GM12878 (cell line): ENCODE measurements around the gene PLET1. TPM values are rescaled to one million over a fixed set of nuclear protein-coding genes. Genes with fewer than 3 reads are reported as not detected.

ENCODE experiments used
- ATAC-seq: fragments of 200-7000 bp; cut with Tn5 transposase; 3 replicates; pipeline ENCODE4 v1.9.1; 2020; ENCODE audit warnings: mild to moderate bottlenecking, moderate library complexity
- BruUV-seq: library from RNA; stranded (reverse); fragments of 400-500 nt; replicated peaks from 2 replicates; lab custom pipeline; 2021; lab: Mats Ljungman, UMichigan
- CTCF ChIA-PET: fragments of 300-600 bp; sonication (Branson Sonifier 250); formaldehyde crosslinking; extraction: SDS; loops from one replicate; lab custom pipeline; 2021; ENCODE audit warnings: inconsistent platforms; lab: Yijun Ruan, JAX
- POLR2A ChIA-PET: fragments of 350-600 bp; formaldehyde crosslinking; extraction: SDS; loops from one replicate; lab custom pipeline; 2021; ENCODE audit warnings: inconsistent platforms; lab: Charles Lee
- RAD21 ChIA-PET: fragments of 300-600 bp; sonication (Branson Sonifier 250); formaldehyde crosslinking; loops from one replicate; lab custom pipeline; 2023; ENCODE audit warnings: antibody characterized with exemption; ENCODE audit not compliant: unreplicated experiment; lab: Charles Lee
- SMC1A ChIA-PET: fragments of 300-600 bp; sonication (Branson Sonifier 250); formaldehyde crosslinking; loops from one replicate; lab custom pipeline; 2023; ENCODE audit not compliant: unreplicated experiment, uncharacterized antibody; lab: Charles Lee
- DNase-seq: peaks from one replicate; pipeline ENCODE4 v3.0.0-alpha.2; 2011; ENCODE audit warnings: low read depth, low spot score
- FAIRE-seq: peaks from 3 replicates; lab custom pipeline; 2011; peaks lifted over from hg19 to GRCh38; lab: Jason Lieb, UNC
- H2AFZ ChIP-seq: 2 replicates; pipeline ENCODE4 v1.6.0; 2011; ENCODE audit warnings: low read depth, low read length, control low read depth; ENCODE audit not compliant: control insufficient read depth
- H3K27ac ChIP-seq: 2 replicates; pipeline ENCODE4 v1.5.1; 2011; ENCODE audit warnings: control low read depth; ENCODE audit not compliant: control insufficient read depth, insufficient read depth
- H3K27me3 ChIP-seq, 2 experiments: replicated peaks in 1 of 2; 2 replicates each; pipeline versions ENCODE4 v1.6.0 to v1.6.1; 2011; ENCODE audit warnings: low read length in 1 of 2; ENCODE audit not compliant: control insufficient read depth in 2 of 2, insufficient read depth in 2 of 2
- H3K36me3 ChIP-seq, 2 experiments: 2 replicates each; pipeline ENCODE4 v1.5.1; 2011; ENCODE audit warnings: low read length in 1 of 2; ENCODE audit not compliant: control insufficient read depth in 2 of 2, insufficient read depth in 2 of 2
- H3K4me1 ChIP-seq: 2 replicates; pipeline ENCODE4 v1.6.1; 2011; ENCODE audit warnings: mild to moderate bottlenecking, low read length, moderate library complexity, mixed read lengths; ENCODE audit not compliant: control insufficient read depth, insufficient read depth
- H3K4me2 ChIP-seq: 2 replicates; pipeline ENCODE4 v1.6.0; 2011; ENCODE audit warnings: control low read depth; ENCODE audit not compliant: control insufficient read depth, insufficient read depth
- H3K4me3 ChIP-seq: fragments of 200-600 bp; sonication (generic); 2 replicates; pipeline ENCODE4 v1.5.1; 2016
- H3K79me2 ChIP-seq: 2 replicates; pipeline ENCODE4 v1.6.0; 2011; ENCODE audit warnings: low read length; ENCODE audit not compliant: control insufficient read depth, insufficient read depth
- H3K9ac ChIP-seq: 2 replicates; pipeline ENCODE4 v1.8.0; 2011; ENCODE audit warnings: low read length, control low read depth, mixed read lengths; ENCODE audit not compliant: control insufficient read depth, insufficient read depth
- H3K9me3 ChIP-seq: replicated peaks from 3 replicates; pipeline ENCODE4 v1.5.1; 2011; ENCODE audit warnings: mild to moderate bottlenecking, low read length; ENCODE audit not compliant: control insufficient read depth, insufficient read depth
- H4K20me1 ChIP-seq: 2 replicates; pipeline ENCODE4 v1.6.0; 2011; ENCODE audit not compliant: control insufficient read depth, insufficient read depth
- BACH1 ChIP-seq: fragments of 450-650 bp; IDR thresholded peaks from 2 replicates; pipeline ENCODE4 v1.6.1; 2017; ENCODE audit warnings: mild to moderate bottlenecking, borderline replicate concordance
- BRCA1 ChIP-seq: IDR thresholded peaks from 2 replicates; pipeline ENCODE4 v1.6.1; 2011; ENCODE audit warnings: low read depth, low read length, improper control_type of control experiment
- CREB1 ChIP-seq: IDR thresholded peaks from 2 replicates; pipeline ENCODE4 v1.6.1; 2012; ENCODE audit warnings: low read depth, mild to moderate bottlenecking, inconsistent platforms
- CTCF ChIP-seq, 3 experiments: IDR thresholded peaks in 2 of 3; conservative IDR thresholded peaks in 1 of 3; 2 replicates each; pipeline ENCODE4 v1.5.1; 2011; ENCODE audit warnings: low read depth in 3 of 3, low read length in 3 of 3, mild to moderate bottlenecking in 3 of 3, control low read depth in 2 of 3, moderate library complexity in 2 of 3, inconsistent platforms in 1 of 3, mixed read lengths in 1 of 3; ENCODE audit not compliant: control insufficient read depth in 2 of 3, insufficient read depth in 1 of 3; ENCODE audit errors: extremely low read depth in 1 of 3
- JUNB ChIP-seq: IDR thresholded peaks from 2 replicates; pipeline ENCODE4 v1.6.1; 2016; ENCODE audit warnings: antibody characterized with exemption, mild to moderate bottlenecking
- JUND ChIP-seq: IDR thresholded peaks from 2 replicates; pipeline ENCODE4 v1.6.1; 2012; ENCODE audit warnings: low read depth, mild to moderate bottlenecking, low read length, improper control_type of control experiment, moderate library complexity
- MEF2A ChIP-seq: IDR thresholded peaks from 2 replicates; pipeline ENCODE4 v1.6.1; 2011; ENCODE audit warnings: low read depth, mild to moderate bottlenecking, low read length, moderate library complexity; ENCODE audit not compliant: insufficient read depth
- NBN ChIP-seq: fragments of 450-650 bp; IDR thresholded peaks from 2 replicates; pipeline ENCODE4 v1.6.1; 2016
- PKNOX1 ChIP-seq: fragments of 450-650 bp; IDR thresholded peaks from 2 replicates; pipeline ENCODE4 v1.6.1; 2016; ENCODE audit warnings: mild to moderate bottlenecking
- RAD21 ChIP-seq: IDR thresholded peaks from 2 replicates; pipeline ENCODE4 v1.6.1; 2011; ENCODE audit warnings: mild to moderate bottlenecking, low read depth, low read length, moderate library complexity; ENCODE audit not compliant: insufficient read depth
- SIX5 ChIP-seq: IDR thresholded peaks from 2 replicates; pipeline ENCODE4 v1.6.1; 2011; ENCODE audit warnings: mild to moderate bottlenecking, low read depth, low read length, moderate library complexity; ENCODE audit not compliant: severe bottlenecking
- SMAD1 ChIP-seq: fragments of 450-650 bp; IDR thresholded peaks from 2 replicates; pipeline ENCODE4 v1.6.1; 2018; ENCODE audit warnings: mild to moderate bottlenecking, low read depth; ENCODE audit not compliant: partially characterized antibody
- SMC3 ChIP-seq: IDR thresholded peaks from 2 replicates; pipeline ENCODE4 v1.6.1; 2011; ENCODE audit warnings: low read length, improper control_type of control experiment, borderline replicate concordance
- SREBF1 ChIP-seq: IDR thresholded peaks from 2 replicates; pipeline ENCODE4 v1.6.1; 2012; ENCODE audit warnings: mild to moderate bottlenecking, low read length
- SREBF2 ChIP-seq: IDR thresholded peaks from 2 replicates; pipeline ENCODE4 v1.6.1; 2012; ENCODE audit warnings: mild to moderate bottlenecking, low read length
- SRF ChIP-seq, 2 experiments: IDR thresholded peaks; 2 replicates each; pipeline ENCODE4 v1.6.1; 2011; ENCODE audit warnings: low read depth in 2 of 2, low read length in 2 of 2, mild to moderate bottlenecking in 1 of 2, moderate library complexity in 1 of 2
- SUPT20H ChIP-seq: IDR thresholded peaks from 2 replicates; pipeline ENCODE4 v1.6.1; 2011; ENCODE audit warnings: low read depth, mild to moderate bottlenecking, low read length, moderate library complexity, borderline replicate concordance; ENCODE audit not compliant: control insufficient read depth
- ZNF207 ChIP-seq: fragments of 450-650 bp; IDR thresholded peaks from 2 replicates; pipeline ENCODE4 v1.6.1; 2014; ENCODE audit warnings: antibody characterized with exemption, mild to moderate bottlenecking, borderline replicate concordance
- WGBS: methylation state at CpG from one replicate; pipeline ENCODE4 v1.1.6; 2016; ENCODE audit warnings: low lambda C conversion rate; ENCODE audit not compliant: insufficient replicate concordance, insufficient coverage; ENCODE audit errors: missing lambda C conversion rate; 5-methylcytosine and 5-hydroxymethylcytosine counted together
- in situ Hi-C: fragments of 300-500 bp; cut with MboI; formaldehyde crosslinking; loops from 9 replicates; pipeline ENCODE4 v1.14.3; 2018; ENCODE audit warnings: mixed read lengths
- intact Hi-C: fragments of 100-400 bp; cut with micrococcal nuclease; formaldehyde crosslinking; loops from one replicate; pipeline ENCODE4 v1.14.2; 2022; ENCODE audit not compliant: unreplicated experiment
- polyA plus RNA-seq, 11 experiments: library from polyadenylated mRNA; depleted of rRNA in 4 of 11; unstranded in 6 of 11; stranded (reverse) in 5 of 11; fragments of >200 nt; fragmentation: Nextera tagmentation in 4 of 11; fragmentation: Illumina TruSeq in 1 of 11; extraction: Ambion mirVana in 4 of 11; extraction: Trizol in 1 of 11; gene quantifications; 1 replicate in 1 of 11; 2 replicates in 10 of 11; pipeline versions ENCODE4 v1.2.1 to v1.2.3, GENCODE V29; 2011 to 2016; ENCODE audit warnings: inconsistent platforms in 2 of 11, missing spikeins in 2 of 11, low read depth in 1 of 11
- total RNA-seq, 4 experiments: library from RNA; depleted of rRNA in 3 of 4; stranded (reverse); fragments of >200 nt in 3 of 4; fragmentation: Illumina TruSeq in 1 of 4; extraction: Trizol in 1 of 4; gene quantifications; 2 replicates each; pipeline versions ENCODE4 v1.2.1 to v1.2.3, GENCODE V29; 2013 to 2021

PLET1 gene
- total and polyA plus RNA-seq, 10 of the 15 experiments (the other 5 are each of a cell fraction or from before 2014, with no cell fraction given): not detected

- in situ Hi-C loops: loop anchor here (5.0 to 10.0 kb wide), 2 partner anchors 58 to 1065 kb away; no protein-coding TSS in a partner anchor
- TF ChIP-seq SIX5: no peak
- TF ChIP-seq BACH1: no peak
- TF ChIP-seq BRCA1: no peak
- no peak for TF ChIP-seq CREB1
- no peak for TF ChIP-seq SMAD1
- TF ChIP-seq CTCF (IDR thresholded peaks at IDR 0.05 in 2 of 3, conservative IDR thresholded peaks at IDR 0.05 in 1 of 3; ENCODE audit: control insufficient read depth in 2 of 3, extremely low read depth in 1 of 3, insufficient read depth in 1 of 3, low read depth in 3 of 3, low read length in 3 of 3): peak; percentile 63 to 88 (median 68); a peak in 4 of 6 replicates
- 0 out of 2 replicates have a peak, but pooled peaks have one; percentile 17 for TF ChIP-seq NBN
- TF ChIP-seq SRF (IDR thresholded peaks at IDR 0.05; ENCODE audit: low read depth in 2 of 2, low read length in 2 of 2): no peak
- TF ChIP-seq PKNOX1: peak; percentile 68
- no peak for TF ChIP-seq JUNB
- TF ChIP-seq SREBF2: no peak
- no peak for TF ChIP-seq SREBF1
- no peak for TF ChIP-seq JUND
- peak; percentile 60; the same call in 1 of the 2 replicates for TF ChIP-seq ZNF207
- no peak for TF ChIP-seq MEF2A
- TF ChIP-seq RAD21: peak; percentile 80
- TF ChIP-seq SUPT20H: no peak
- peak; percentile 88 for TF ChIP-seq SMC3
These were observed 41.0 kb downstream of the PLET1 start for GRCh38 chr11:112219476-112220232.

More at GRCh38 chr11:112219476-112220232, 41.0 kb downstream of the PLET1 start:
- no peaks in the 10 kb centered on the region for H3K36me3 ChIP-seq
- peak; percentile 98 for ATAC-seq
- POLR2A ChIA-PET: interaction anchor here (0.6 to 0.9 kb wide), 2 partner anchors 13 to 61 kb away, joined by 3 to 6 read pairs; no protein-coding TSS in a partner anchor
- CTCF ChIA-PET: interaction anchor here (0.7 to 16.3 kb wide), 16 partner anchors 9 to 1070 kb away, joined by 3 to 314 read pairs (median 4); no protein-coding TSS in a partner anchor
- H3K4me3 ChIP-seq: no peak overlapping the region
- no TSS peak for BruUV-seq
- H3K9me3 ChIP-seq: no peaks in the 10 kb centered on the region
- no peak overlapping the region for H3K9ac ChIP-seq
- no peaks in the 10 kb centered on the region for H4K20me1 ChIP-seq
- no peaks in the 10 kb centered on the region for H3K79me2 ChIP-seq
- intact Hi-C loops: loop anchor here (1.0 to 10.0 kb wide), 8 partner anchors 61 to 1315 kb away; partner anchors contain the start of genes ALG9, CFAP68 and FDXACB1
- RAD21 ChIA-PET: interaction anchor here (1.1 to 4.3 kb wide), 4 partner anchors 61 to 1070 kb away, joined by 3 to 62 read pairs (median 4); no protein-coding TSS in a partner anchor
- SMC1A ChIA-PET: interaction anchor here (0.6 to 13.1 kb wide), 7 partner anchors 48 to 1070 kb away, joined by 3 to 161 read pairs (median 3); no protein-coding TSS in a partner anchor
- no peak overlapping the region for H3K4me2 ChIP-seq
- 29% methylated on average over 7 of the region's 7 CpGs for WGBS
- H3K4me1 ChIP-seq: no peaks in the 10 kb centered on the region
- no peaks in the 10 kb centered on the region for H3K27me3 ChIP-seq
- H2AFZ ChIP-seq: peak overlapping the region; percentile 61
- peak; percentile 85 for FAIRE-seq
- H3K27ac ChIP-seq: no peak overlapping the region
- DNase-seq: peak; percentile 56
